Neuronal stem cell (in vitro differentiated cells): ENCODE data around the gene DUS2.
"Not testable (repeated sequence)": the region's sequence is repeated elsewhere in the genome, so short reads cannot be mapped to it uniquely, and the experiment has no call there.

ENCODE experiments used
- DNase-seq: peaks from one replicate; pipeline ENCODE4 v3.0.0-alpha.2; 2013; ENCODE audit warnings: low spot score
- H2AFZ ChIP-seq: one replicate; pipeline ENCODE4 v1.6.1; 2013; ENCODE audit warnings: mild to moderate bottlenecking, low read length, inconsistent platforms
- H2AK5ac ChIP-seq: 2 replicates; pipeline ENCODE4 v1.6.1; 2013; ENCODE audit warnings: low read depth, mild to moderate bottlenecking, inconsistent platforms, low read length, moderate library complexity, mixed read lengths
- H2BK120ac ChIP-seq: 2 replicates; pipeline ENCODE4 v1.6.1; 2013; ENCODE audit warnings: low read depth, mild to moderate bottlenecking, inconsistent platforms, low read length, moderate library complexity, mixed read lengths
- H2BK12ac ChIP-seq: one replicate; pipeline ENCODE4 v1.6.1; 2013; ENCODE audit warnings: low read length, inconsistent platforms
- H2BK15ac ChIP-seq: 2 replicates; pipeline ENCODE4 v1.6.1; 2013; ENCODE audit warnings: mild to moderate bottlenecking, low read length, inconsistent platforms, mixed read lengths
- H2BK5ac ChIP-seq: one replicate; pipeline ENCODE4 v1.6.1; 2013; ENCODE audit warnings: inconsistent platforms, mild to moderate bottlenecking, low read length, moderate library complexity
- H3K14ac ChIP-seq: one replicate; pipeline ENCODE4 v1.6.1; 2013; ENCODE audit warnings: low read length, inconsistent platforms
- H3K18ac ChIP-seq: 2 replicates; pipeline ENCODE4 v1.6.1; 2013; ENCODE audit warnings: low read length, inconsistent platforms
- H3K23ac ChIP-seq: 2 replicates; pipeline ENCODE4 v1.6.1; 2013; ENCODE audit warnings: low read depth, mild to moderate bottlenecking, mixed read lengths, low read length, inconsistent platforms; ENCODE audit not compliant: poor library complexity
- H3K27ac ChIP-seq: replicated peaks from 3 replicates; pipeline ENCODE4 v1.5.1; 2013; ENCODE audit warnings: low read length, inconsistent platforms
- H3K27me3 ChIP-seq, 3 experiments: 2 replicates each; pipeline ENCODE4 v1.6.1; 2013; ENCODE audit warnings: low read length in 3 of 3, mild to moderate bottlenecking in 2 of 3, inconsistent platforms in 1 of 3, low read depth in 1 of 3, mixed read lengths in 1 of 3, moderate library complexity in 1 of 3; ENCODE audit not compliant: control insufficient read depth in 3 of 3, insufficient read depth in 3 of 3
- H3K36me3 ChIP-seq, 2 donors: replicated peaks in 1 of 2; 2 replicates each; pipeline ENCODE4 v1.6.1; 2013; ENCODE audit warnings: low read length in 2 of 2; ENCODE audit not compliant: control insufficient read depth in 2 of 2, insufficient read depth in 2 of 2
- H3K4ac ChIP-seq: 2 replicates; pipeline ENCODE4 v1.6.1; 2013; ENCODE audit warnings: inconsistent platforms, mild to moderate bottlenecking, low read length, moderate library complexity
- H3K4me1 ChIP-seq, 2 donors: 1 replicate in 1 of 2; 2 replicates in 1 of 2; pipeline ENCODE4 v1.6.1; 2013; ENCODE audit warnings: low read length in 2 of 2, low read depth in 1 of 2; ENCODE audit not compliant: control insufficient read depth in 2 of 2, insufficient read depth in 1 of 2
- H3K4me2 ChIP-seq: one replicate; pipeline ENCODE4 v1.6.1; 2013; ENCODE audit warnings: mild to moderate bottlenecking, low read length, inconsistent platforms; ENCODE audit not compliant: insufficient read depth, poor library complexity, severe bottlenecking
- H3K4me3 ChIP-seq, 2 donors: 2 replicates each; pipeline ENCODE4 v1.5.1; 2013; ENCODE audit warnings: low read length in 2 of 2, mild to moderate bottlenecking in 2 of 2, inconsistent platforms in 1 of 2, moderate library complexity in 1 of 2
- H3K79me1 ChIP-seq: one replicate; pipeline ENCODE4 v1.6.1; 2013; ENCODE audit warnings: low read depth, mild to moderate bottlenecking, inconsistent platforms, low read length, moderate library complexity
- H3K9ac ChIP-seq: one replicate; pipeline ENCODE4 v1.6.1; 2013; ENCODE audit warnings: mild to moderate bottlenecking, low read depth, low read length, inconsistent platforms; ENCODE audit not compliant: poor library complexity
- H3K9me3 ChIP-seq, 2 donors: replicated peaks in 1 of 2; 2 replicates each; pipeline versions ENCODE3 to v1.6.1; 2013; ENCODE audit warnings: low read length in 2 of 2, mild to moderate bottlenecking in 2 of 2, inconsistent platforms in 1 of 2, low read depth in 1 of 2, mixed read lengths in 1 of 2, moderate library complexity in 1 of 2; ENCODE audit not compliant: control insufficient read depth in 2 of 2, insufficient read depth in 1 of 2
- H4K8ac ChIP-seq: one replicate; pipeline ENCODE4 v1.6.1; 2013; ENCODE audit warnings: low read depth, mild to moderate bottlenecking, inconsistent platforms, low read length, moderate library complexity
- H4K91ac ChIP-seq: one replicate; pipeline ENCODE4 v1.6.1; 2013; ENCODE audit warnings: low read length, low read depth, mild to moderate bottlenecking, inconsistent platforms; ENCODE audit not compliant: poor library complexity
- WGBS, 2 donors: extraction: QIAGEN DNeasy Blood & Tissue Kit; methylation state at CpG; one replicate each; pipeline ENCODE4 v1.1.7; 2013; ENCODE audit warnings: missing lambda C conversion rate in 2 of 2, mixed read lengths in 1 of 2; ENCODE audit not compliant: insufficient read length in 2 of 2, insufficient replicate concordance in 1 of 2; ENCODE audit errors: extremely low coverage in 2 of 2; 5-methylcytosine and 5-hydroxymethylcytosine counted together

DUS2 gene

DNA sequence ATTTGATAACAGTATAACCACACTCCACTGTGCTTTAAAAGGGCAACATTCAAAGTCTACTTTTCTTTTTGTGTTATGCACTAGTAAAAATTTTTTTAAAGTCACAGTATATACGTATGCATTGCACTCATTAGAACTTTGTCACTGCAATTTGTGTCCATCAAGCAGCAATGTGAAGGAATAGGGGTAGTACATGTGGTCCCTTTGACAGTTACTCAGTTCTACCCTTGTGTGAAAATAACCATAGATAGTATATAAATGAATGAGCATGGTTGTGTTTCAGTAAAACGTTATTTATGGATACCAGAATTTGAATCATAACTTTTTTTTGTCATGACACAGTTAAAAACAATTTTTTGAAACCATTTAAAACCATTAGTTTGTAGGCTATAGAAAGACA, 92.8 kb downstream of the DUS2 start:
- H2BK15ac ChIP-seq, result no peak overlapping the region
- no peak overlapping the region for H2BK120ac ChIP-seq
- no peak overlapping the region for H2BK12ac ChIP-seq
- no peak overlapping the region for H3K4me2 ChIP-seq
- no peak overlapping the region for H3K23ac ChIP-seq
- no peak for DNase-seq
- H3K9me3 ChIP-seq, result peaks cover 0 to 22% of the 10 kb centered on the region in 2 donors
- no peak overlapping the region for H3K4me3 ChIP-seq
- H3K14ac ChIP-seq, result no peak overlapping the region
- H2AK5ac ChIP-seq, result no peak overlapping the region
- H3K18ac ChIP-seq, result no peak overlapping the region
- no peak overlapping the region for H3K4ac ChIP-seq
- H2AFZ ChIP-seq, result no peak overlapping the region
- WGBS, 2 donors, result no CpG with 5 or more reads among the region's 2 CpGs
- no peak overlapping the region for H3K27ac ChIP-seq
- peaks cover 0 to 2% of the 10 kb centered on the region in 2 donors for H3K36me3 ChIP-seq
- no peak overlapping the region for H3K9ac ChIP-seq
- H2BK5ac ChIP-seq, result no peak overlapping the region
- peaks cover 8% of the 10 kb centered on the region for H3K79me1 ChIP-seq
- no peak overlapping the region for H4K8ac ChIP-seq
- H4K91ac ChIP-seq, result no peak overlapping the region
- no peaks in the 10 kb centered on the region for H3K4me1 ChIP-seq
- H3K27me3 ChIP-seq, result no peaks in the 10 kb centered on the region

DNA sequence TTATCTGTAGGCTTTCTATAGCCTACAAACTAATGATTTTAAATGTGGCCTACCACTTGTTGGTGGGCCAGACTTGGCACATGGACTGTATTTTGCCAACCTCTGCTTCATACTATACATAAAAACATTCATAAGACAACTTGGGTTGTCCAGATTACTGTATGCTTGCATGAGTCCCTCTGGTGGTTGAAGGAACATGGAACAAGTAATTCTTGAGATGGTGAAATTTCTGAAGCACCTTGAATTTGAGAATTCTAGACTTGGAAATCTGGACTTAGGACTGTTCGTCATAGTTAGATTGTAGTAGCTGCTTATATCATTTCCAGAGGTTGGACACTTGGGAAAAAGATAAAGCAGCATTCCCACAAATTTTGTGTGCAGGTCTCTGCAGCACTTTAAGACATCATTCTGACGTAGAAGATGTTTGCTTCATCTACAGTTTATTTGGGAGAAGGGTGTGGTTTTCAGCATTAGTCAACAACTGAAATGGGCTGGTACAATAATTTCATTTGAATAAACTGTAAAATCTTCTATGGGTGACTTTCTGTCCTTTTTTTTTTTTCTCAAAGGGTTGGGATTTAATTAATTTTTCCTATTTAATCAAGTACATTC, 93.3 kb downstream of the DUS2 start:
- no peak overlapping the region for H2BK12ac ChIP-seq
- no CpG with 5 or more reads among the region's 2 CpGs for WGBS, 2 donors
- no peaks in the 10 kb centered on the region for H3K27me3 ChIP-seq
- no peak for DNase-seq
- no peaks in the 10 kb centered on the region for H3K4me1 ChIP-seq
- peaks cover 0 to 2% of the 10 kb centered on the region in 2 donors for H3K36me3 ChIP-seq
- no peak overlapping the region for H2AFZ ChIP-seq
- H3K9ac ChIP-seq, result no peak overlapping the region
- H4K91ac ChIP-seq, result no peak overlapping the region
- no peak overlapping the region for H3K18ac ChIP-seq
- no peak overlapping the region for H3K4ac ChIP-seq
- no peak overlapping the region for H3K4me3 ChIP-seq
- no peak overlapping the region for H4K8ac ChIP-seq
- no peak overlapping the region for H2BK120ac ChIP-seq
- no peak overlapping the region for H3K14ac ChIP-seq
- no peak overlapping the region for H2AK5ac ChIP-seq
- H3K23ac ChIP-seq, result no peak overlapping the region
- H3K79me1 ChIP-seq, result peaks cover 8% of the 10 kb centered on the region
- peaks cover 0 to 17% of the 10 kb centered on the region in 2 donors for H3K9me3 ChIP-seq
- no peak overlapping the region for H3K27ac ChIP-seq
- no peak overlapping the region for H3K4me2 ChIP-seq
- no peak overlapping the region for H2BK5ac ChIP-seq
- no peak overlapping the region for H2BK15ac ChIP-seq

DNA sequence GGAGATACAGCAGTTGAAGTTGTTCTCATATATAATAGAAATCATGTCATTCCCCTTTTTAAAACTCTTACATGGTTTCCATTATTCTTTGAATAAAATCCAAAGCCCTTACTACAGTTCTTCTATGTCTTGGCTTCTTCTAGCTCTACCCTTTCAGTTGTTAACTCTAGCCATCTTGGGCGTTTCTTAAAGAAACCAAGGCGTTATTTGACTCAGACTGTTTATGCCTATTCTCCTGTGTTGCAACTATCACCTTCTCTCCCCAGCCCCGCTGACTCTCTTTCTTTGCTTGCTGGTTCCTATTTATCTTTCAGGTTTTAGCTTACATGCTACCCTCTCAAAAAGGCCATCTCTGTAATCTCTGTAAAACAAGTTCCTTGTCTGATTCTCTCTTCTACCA, 94.8 kb downstream of the DUS2 start:
- H3K27ac ChIP-seq, result no peak overlapping the region
- no peak overlapping the region for H4K8ac ChIP-seq
- H3K23ac ChIP-seq, result no peak overlapping the region
- H3K4me3 ChIP-seq, result no peak overlapping the region
- H3K9ac ChIP-seq, result no peak overlapping the region
- no peak for DNase-seq
- no CpG with 5 or more reads among the region's 3 CpGs for WGBS, 2 donors
- H2BK12ac ChIP-seq, result no peak overlapping the region
- no peak overlapping the region for H3K4ac ChIP-seq
- H2BK120ac ChIP-seq, result no peak overlapping the region
- no peak overlapping the region for H2AFZ ChIP-seq
- H2AK5ac ChIP-seq, result no peak overlapping the region
- H2BK15ac ChIP-seq, result no peak overlapping the region
- no peak overlapping the region for H3K4me2 ChIP-seq
- peaks cover 0 to 10% of the 10 kb centered on the region in 2 donors for H3K9me3 ChIP-seq
- H3K27me3 ChIP-seq, result no peaks in the 10 kb centered on the region
- H3K79me1 ChIP-seq, result peaks cover 10% of the 10 kb centered on the region
- no peak overlapping the region for H2BK5ac ChIP-seq
- no peaks in the 10 kb centered on the region for H3K4me1 ChIP-seq
- no peak overlapping the region for H3K14ac ChIP-seq
- H4K91ac ChIP-seq, result no peak overlapping the region
- H3K36me3 ChIP-seq, result peaks cover 3 to 13% of the 10 kb centered on the region in 2 donors
- no peak overlapping the region for H3K18ac ChIP-seq

- not testable (repeated sequence) for H3K27ac ChIP-seq, H3K9ac ChIP-seq, H4K91ac ChIP-seq, H3K4me3 ChIP-seq, H2BK15ac ChIP-seq, H3K18ac ChIP-seq, H2AFZ ChIP-seq, H2BK120ac ChIP-seq, H3K27me3 ChIP-seq, H3K4me1 ChIP-seq, H2BK12ac ChIP-seq, H3K14ac ChIP-seq, H2AK5ac ChIP-seq, H2BK5ac ChIP-seq, H3K9me3 ChIP-seq, H3K79me1 ChIP-seq, H3K4me2 ChIP-seq, H3K23ac ChIP-seq, H4K8ac ChIP-seq, H3K4ac ChIP-seq, DNase-seq
- WGBS, 2 donors, result no CpG with 5 or more reads among the region's 13 CpGs
- H3K36me3 ChIP-seq, result peaks cover 3 to 14% of the 10 kb centered on the region in 2 donors
Measured at GRCh38 chr16:68118954-68119353, 95.9 kb downstream of the DUS2 start.
